ENCODE measurements around the gene SGTA. TPM values are rescaled to one million over a fixed set of nuclear protein-coding genes. Genes with fewer than 3 reads are reported as not detected.

SGTA gene
- total RNA-seq, 2 experiments from 2014 or later, result 45.6 to 46.2 TPM

DNA sequence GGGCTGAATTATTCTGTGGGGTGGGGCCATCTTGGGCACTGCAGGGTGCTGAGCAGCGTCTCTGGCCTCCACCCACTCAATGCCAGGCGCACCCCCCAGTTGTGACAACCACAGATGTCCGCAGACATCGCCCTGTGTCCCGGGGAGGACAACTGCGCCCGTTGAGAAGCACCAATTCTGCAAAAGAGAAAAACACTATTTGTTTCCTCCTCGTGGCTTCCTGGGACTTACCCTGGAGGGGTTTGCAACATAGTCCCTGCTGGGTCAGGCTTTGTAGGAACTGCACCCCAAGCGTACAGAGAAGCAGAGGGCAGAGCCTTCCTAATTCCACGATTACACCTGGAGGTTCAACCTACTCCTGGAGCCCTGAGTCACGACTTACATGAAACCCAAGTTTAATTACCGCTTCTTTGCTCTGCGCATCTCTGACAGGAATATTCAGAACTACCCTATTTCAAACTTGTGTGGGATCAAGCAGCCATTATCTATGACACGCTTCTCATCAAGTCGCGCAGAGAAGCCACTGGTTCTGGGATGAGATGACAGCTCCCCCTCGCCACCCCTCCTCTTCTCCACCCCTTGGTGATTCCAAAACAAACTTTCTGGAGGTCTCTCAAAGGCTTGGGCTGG is 32.1 kb downstream of the SGTA start:
- H3K27me3 Mint-ChIP-seq, result no peaks in the 10 kb centered on the region
- H3K4me1 Mint-ChIP-seq (ENCODE audit: low read depth), result peaks cover 5% of the 10 kb centered on the region
- intact Hi-C loops (cut with micrococcal nuclease), result no loop called here
- H3K27ac Mint-ChIP-seq, result no peak overlapping the region
- no peaks in the 10 kb centered on the region for H3K9me3 Mint-ChIP-seq
- POLR2A ChIA-PET, result no interaction called here
- H3K4me3 Mint-ChIP-seq, result no peak overlapping the region
- DNase-seq, result no peak
- H3K36me3 Mint-ChIP-seq, result peaks cover 6% of the 10 kb centered on the region
- CTCF ChIA-PET, result interaction anchor here (1.4 to 3.6 kb wide), 6 partner anchors 10 to 114 kb away, joined by 7 to 88 read pairs (median 12); no protein-coding TSS in a partner anchor

DNA sequence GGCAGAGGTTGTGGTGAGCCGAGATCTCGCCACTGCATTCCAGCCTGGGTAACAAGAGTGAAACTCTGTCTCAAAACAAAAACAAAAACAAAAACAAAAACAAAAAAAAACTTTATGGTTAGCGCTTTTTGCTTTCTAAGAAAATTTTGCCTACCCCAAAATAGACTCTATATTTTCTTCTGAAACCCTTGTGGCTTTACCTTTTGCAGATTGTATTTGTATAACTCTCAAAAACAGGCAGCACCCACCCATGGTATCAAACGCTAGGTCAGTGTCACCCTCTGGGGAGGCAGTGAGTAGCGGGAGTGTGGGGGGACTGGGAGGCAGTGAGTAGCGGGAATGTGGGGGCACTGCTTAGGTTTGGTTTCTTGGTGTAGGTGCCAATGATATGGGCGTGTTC is 35.7 kb downstream of the SGTA start:
- intact Hi-C loops (cut with micrococcal nuclease), result no loop called here
- ChIA-PET POLR2A (no interaction called here), CTCF (interaction anchor here (0.6 to 3.6 kb wide), 2 partner anchors 52 to 99 kb away, joined by 3 to 88 read pairs; no protein-coding TSS in a partner anchor)
- Mint-ChIP-seq H3K27ac (no peak overlapping the region), H3K9me3 (no peaks in the 10 kb centered on the region), H3K36me3 (no peaks in the 10 kb centered on the region), H3K4me1 (ENCODE audit: low read depth) (no peaks in the 10 kb centered on the region), H3K27me3 (peaks cover 5% of the 10 kb centered on the region), H3K4me3 (no peak overlapping the region)
- DNase-seq, result no peak

DNA sequence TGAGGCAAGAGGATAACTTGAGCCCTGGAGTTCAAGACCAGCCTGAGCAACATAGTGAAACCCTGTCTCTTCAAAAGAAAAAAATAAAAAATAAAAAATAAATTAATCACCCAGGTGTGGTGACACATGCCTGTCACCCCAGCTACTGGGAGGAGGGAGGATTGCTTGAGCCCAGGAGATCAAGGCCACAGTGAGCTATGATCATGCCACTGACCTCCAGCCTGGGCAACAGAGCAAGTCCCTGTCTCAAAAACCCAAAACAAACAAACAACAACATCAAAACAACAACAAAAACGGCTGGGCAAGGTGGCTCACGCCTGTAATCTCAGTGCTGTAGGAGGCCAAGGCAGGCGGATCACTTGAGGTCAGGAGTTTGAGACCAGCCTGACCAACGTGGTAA is 39.0 kb downstream of the SGTA start:
- no peak overlapping the region for H3K27ac Mint-ChIP-seq
- ChIA-PET POLR2A (no interaction called here), CTCF (no interaction called here)
- intact Hi-C loops (cut with micrococcal nuclease), result no loop called here
- no peak for DNase-seq
- no peaks in the 10 kb centered on the region for H3K36me3 Mint-ChIP-seq
- H3K27me3 Mint-ChIP-seq, result peaks cover 9% of the 10 kb centered on the region
- peaks cover 6% of the 10 kb centered on the region for H3K4me1 Mint-ChIP-seq (ENCODE audit: low read depth)
- H3K9me3 Mint-ChIP-seq, result no peaks in the 10 kb centered on the region
- H3K4me3 Mint-ChIP-seq, result no peak overlapping the region

DNA sequence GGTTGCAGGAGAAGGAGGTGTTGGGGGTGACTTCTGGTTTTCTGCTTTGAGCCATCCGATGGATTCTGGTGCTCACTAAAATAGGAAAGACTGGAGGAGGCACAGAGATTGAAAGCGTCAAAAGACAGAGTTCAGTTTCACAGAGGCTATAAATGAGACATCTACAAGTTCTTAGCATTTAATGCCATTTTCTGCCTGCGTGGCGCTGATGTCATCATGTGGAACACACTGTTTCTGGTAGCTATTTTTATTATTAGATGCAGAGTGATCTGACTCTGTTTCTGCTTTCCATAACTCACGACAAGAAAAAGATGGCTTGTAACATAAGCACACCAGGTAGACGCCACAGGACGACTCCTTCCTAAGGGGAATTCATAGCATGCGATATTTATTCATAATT is 40.0 kb downstream of the SGTA start:
- Mint-ChIP-seq H3K27ac (no peak overlapping the region), H3K4me3 (no peak overlapping the region), H3K36me3 (no peaks in the 10 kb centered on the region), H3K27me3 (peaks cover 9% of the 10 kb centered on the region), H3K4me1 (ENCODE audit: low read depth) (peaks cover 12% of the 10 kb centered on the region), H3K9me3 (no peaks in the 10 kb centered on the region)
- intact Hi-C loops (cut with micrococcal nuclease), result no loop called here
- no peak for DNase-seq
- ChIA-PET CTCF (no interaction called here), POLR2A (no interaction called here)

DNA sequence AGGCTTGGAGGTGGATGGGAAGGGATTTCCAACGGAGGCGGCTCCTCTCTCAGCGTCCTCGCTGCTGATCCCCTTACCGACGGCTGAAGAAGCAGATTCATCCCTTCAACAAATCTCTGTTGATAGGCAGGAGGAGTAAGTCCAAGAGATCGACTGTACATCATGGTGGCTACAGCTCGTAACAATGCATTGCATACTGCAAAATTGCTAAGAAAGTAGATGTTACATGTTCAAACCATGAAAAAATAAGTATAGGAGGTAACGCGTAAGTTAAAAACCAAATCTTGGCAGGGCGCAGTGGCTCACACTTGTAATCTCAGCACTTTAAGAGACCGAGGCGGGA is 42.8 kb downstream of the SGTA start:
- peaks cover 9% of the 10 kb centered on the region for H3K27me3 Mint-ChIP-seq
- H3K4me1 Mint-ChIP-seq (ENCODE audit: low read depth), result peaks cover 12% of the 10 kb centered on the region

DNA sequence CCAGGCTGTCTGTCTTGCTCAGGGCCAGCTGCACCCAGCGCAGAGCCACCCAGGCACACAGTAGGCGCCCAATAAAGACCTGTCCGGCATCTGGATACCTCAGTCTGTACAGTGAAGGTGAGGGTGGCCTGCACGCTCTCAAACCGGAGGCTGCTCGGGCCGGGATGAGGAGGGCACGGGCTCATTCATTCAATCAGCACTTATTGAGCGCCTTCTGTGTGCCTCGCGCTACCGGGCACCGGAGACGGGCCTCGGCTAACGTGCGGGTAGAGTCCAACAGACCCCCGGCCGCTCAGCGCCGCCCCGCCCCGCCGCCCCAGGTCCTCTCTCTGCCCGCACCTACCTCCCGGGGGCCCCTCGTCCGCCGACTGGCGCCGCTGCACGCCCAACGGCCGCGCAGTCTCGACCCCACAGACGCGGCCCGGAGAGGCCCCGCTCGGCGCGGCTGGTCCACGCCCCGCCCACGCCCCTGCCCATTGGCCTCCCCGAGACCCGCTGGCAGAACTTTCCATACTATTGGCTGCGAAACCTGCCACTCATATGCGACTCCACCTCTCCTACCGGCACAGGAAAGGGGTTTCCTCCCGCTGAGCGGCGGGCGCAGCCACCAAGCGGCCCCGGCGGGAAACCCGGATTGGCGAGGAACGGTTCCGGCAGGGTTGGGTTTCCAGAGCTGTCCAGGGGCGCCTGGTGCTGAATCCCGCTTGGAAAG is 43.3 kb downstream of the SGTA start, which contains the start of gene SLC39A3:
TSS of gene SLC39A3 (minus strand) at position 416 of the 712 bp plus-strand sequence. CDS start 2,760 bp downstream, outside the sequence.
- Mint-ChIP-seq H3K4me3 (peak within 1 kb of the TSS; percentile 88), H3K27me3 (peaks cover 9% of the 10 kb centered on the region), H3K27ac (no peak within 1 kb of the TSS), H3K36me3 (peaks cover 16% of the 10 kb centered on the region), H3K4me1 (ENCODE audit: low read depth) (peaks cover 12% of the 10 kb centered on the region), H3K9me3 (no peaks in the 10 kb centered on the region)
- DNase-seq, result peak; percentile 99
- POLR2A ChIA-PET, result interaction anchor here (0.5 to 0.6 kb wide), 2 partner anchors 152 to 582 kb away, joined by 3 read pairs; no protein-coding TSS in a partner anchor
- intact Hi-C loops (cut with micrococcal nuclease), result loop anchor here (1.0 kb wide), 1 partner anchor 44 kb away; the partner anchor contains the start of gene SGTA
- CTCF ChIA-PET, result interaction anchor here (1.5 to 2.1 kb wide), 3 partner anchors 10 to 103 kb away, joined by 7 to 10 read pairs (median 7); no protein-coding TSS in a partner anchor

More for the DNA sequence above, 42.8 kb downstream of the SGTA start:
- Mint-ChIP-seq H3K4me3 (peak overlapping the region; percentile 88), H3K27ac (no peak overlapping the region), H3K36me3 (peaks cover 14% of the 10 kb centered on the region), H3K9me3 (no peaks in the 10 kb centered on the region)
- no peak for DNase-seq
- ChIA-PET CTCF (interaction anchor here (1.5 to 2.0 kb wide), 3 partner anchors 10 to 103 kb away, joined by 4 to 10 read pairs (median 7); no protein-coding TSS in a partner anchor), POLR2A (no interaction called here)
- intact Hi-C loops (cut with micrococcal nuclease), result loop anchor here (1.0 kb wide), 1 partner anchor 43 kb away; the partner anchor contains the start of gene SGTA

DNA sequence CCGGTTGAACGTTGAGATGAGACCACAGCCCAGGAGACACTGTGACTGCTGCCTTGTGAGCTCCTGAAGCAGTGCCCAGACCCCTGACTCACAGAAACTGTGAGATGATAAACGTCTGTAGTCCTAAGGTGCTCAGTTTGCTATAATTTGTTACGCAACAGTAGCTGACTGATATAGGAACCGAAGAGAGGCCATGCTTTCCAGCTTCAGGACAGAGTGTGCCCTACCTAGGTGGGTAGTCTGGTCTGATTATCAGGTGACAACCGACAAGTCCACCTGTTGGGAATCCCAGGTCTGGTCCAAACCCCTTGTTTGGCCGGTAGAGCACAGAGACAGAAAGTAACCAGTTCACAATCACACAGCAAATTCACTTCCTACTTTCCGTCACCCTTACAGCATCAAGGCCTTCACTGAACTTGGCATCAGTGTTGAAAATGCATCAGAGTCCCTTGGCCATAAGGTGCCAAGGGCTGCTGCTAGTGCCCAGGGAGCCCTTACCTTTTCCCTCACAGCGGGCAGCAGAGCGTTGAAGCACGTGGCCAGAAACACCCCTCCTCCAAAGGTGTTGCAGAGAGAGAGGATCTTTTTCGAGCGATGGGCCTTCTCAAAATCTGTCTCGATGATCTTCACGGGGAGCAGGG is 46.4 kb downstream of the SGTA start:
- no peak overlapping the region for H3K4me3 Mint-ChIP-seq
- POLR2A ChIA-PET, result no interaction called here
- H3K36me3 Mint-ChIP-seq, result peaks cover 26% of the 10 kb centered on the region
- CTCF ChIA-PET, result interaction anchor here (1.6 to 2.0 kb wide), 2 partner anchors 13 to 88 kb away, joined by 5 read pairs; no protein-coding TSS in a partner anchor
- no peak overlapping the region for H3K27ac Mint-ChIP-seq
- DNase-seq, result no peak
- peaks cover 12% of the 10 kb centered on the region for H3K4me1 Mint-ChIP-seq (ENCODE audit: low read depth)
- intact Hi-C loops (cut with micrococcal nuclease), result no loop called here
- H3K27me3 Mint-ChIP-seq, result peaks cover 3% of the 10 kb centered on the region
- H3K9me3 Mint-ChIP-seq, result no peaks in the 10 kb centered on the region

DNA sequence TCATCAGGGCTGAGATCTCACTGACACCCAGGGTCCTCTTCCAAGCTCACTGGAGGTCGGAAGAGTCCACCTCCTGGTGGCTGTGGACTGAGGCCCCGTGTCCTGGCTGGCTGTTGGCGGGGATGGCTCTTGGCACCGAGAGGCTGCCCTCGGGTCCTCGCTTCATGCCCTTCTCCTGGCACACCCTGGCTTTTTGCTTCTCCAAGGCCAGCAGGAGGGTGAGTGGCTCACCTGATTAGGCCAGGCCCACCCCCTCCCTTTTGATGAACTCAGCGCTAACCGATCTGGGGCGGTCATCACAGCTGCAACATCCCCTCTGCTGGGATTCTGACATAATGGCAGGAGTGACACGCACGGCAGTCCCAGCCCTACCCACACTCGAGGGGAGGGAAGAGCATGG is 47.7 kb downstream of the SGTA start:
- POLR2A ChIA-PET, result no interaction called here
- H3K36me3 Mint-ChIP-seq, result peaks cover 26% of the 10 kb centered on the region
- CTCF ChIA-PET, result interaction anchor here (2.0 kb wide), 1 partner anchor 87 kb away, joined by 5 read pairs; no protein-coding TSS in a partner anchor
- no peak overlapping the region for H3K27ac Mint-ChIP-seq
- no peak for DNase-seq
- intact Hi-C loops (cut with micrococcal nuclease), result no loop called here
- H3K9me3 Mint-ChIP-seq, result no peaks in the 10 kb centered on the region
- no peak overlapping the region for H3K4me3 Mint-ChIP-seq
- H3K27me3 Mint-ChIP-seq, result peaks cover 3% of the 10 kb centered on the region
- peaks cover 12% of the 10 kb centered on the region for H3K4me1 Mint-ChIP-seq (ENCODE audit: low read depth)

DNA sequence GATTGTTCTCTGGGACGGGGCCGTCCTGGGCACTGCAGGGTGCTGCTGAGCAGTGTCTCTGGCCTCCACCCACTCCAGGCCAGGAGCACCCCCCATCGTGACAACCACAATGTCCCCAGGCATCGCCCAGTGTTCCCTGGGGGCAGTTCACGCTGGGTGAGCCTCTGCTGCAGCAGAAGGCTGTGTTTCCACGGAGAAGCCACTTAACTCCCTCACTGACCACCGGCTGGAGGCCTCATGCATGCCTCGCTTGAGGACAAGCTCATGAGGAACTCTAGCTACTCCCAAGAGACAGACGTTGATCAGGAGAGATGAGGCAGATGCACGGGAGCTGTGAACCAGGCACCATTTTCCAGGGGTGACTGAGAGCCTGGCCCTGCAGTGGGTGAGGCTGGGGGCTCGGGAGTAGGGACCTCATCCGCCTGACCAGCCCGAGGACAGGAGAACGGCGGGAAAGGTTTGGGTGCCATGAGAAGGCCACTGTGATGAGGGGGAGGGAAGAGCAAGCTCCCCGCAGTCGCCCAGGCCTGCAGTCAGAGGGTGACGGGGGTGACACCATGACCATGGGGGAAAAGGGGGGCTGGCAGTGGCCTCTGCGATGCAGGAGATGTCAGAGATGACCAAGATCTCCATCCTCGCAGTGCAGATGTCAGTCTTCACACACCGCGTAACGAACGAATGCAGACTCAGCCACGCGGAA is 48.3 kb downstream of the SGTA start:
- no peak overlapping the region for H3K4me3 Mint-ChIP-seq
- peaks cover 26% of the 10 kb centered on the region for H3K36me3 Mint-ChIP-seq
- H3K4me1 Mint-ChIP-seq (ENCODE audit: low read depth), result peaks cover 9% of the 10 kb centered on the region
- ChIA-PET POLR2A (no interaction called here), CTCF (interaction anchor here (1.4 kb wide), 1 partner anchor 98 kb away, joined by 4 read pairs; no protein-coding TSS in a partner anchor)
- no peak overlapping the region for H3K27ac Mint-ChIP-seq
- DNase-seq, result no peak
- intact Hi-C loops (cut with micrococcal nuclease), result no loop called here
- no peaks in the 10 kb centered on the region for H3K9me3 Mint-ChIP-seq
- H3K27me3 Mint-ChIP-seq, result no peaks in the 10 kb centered on the region

DNA sequence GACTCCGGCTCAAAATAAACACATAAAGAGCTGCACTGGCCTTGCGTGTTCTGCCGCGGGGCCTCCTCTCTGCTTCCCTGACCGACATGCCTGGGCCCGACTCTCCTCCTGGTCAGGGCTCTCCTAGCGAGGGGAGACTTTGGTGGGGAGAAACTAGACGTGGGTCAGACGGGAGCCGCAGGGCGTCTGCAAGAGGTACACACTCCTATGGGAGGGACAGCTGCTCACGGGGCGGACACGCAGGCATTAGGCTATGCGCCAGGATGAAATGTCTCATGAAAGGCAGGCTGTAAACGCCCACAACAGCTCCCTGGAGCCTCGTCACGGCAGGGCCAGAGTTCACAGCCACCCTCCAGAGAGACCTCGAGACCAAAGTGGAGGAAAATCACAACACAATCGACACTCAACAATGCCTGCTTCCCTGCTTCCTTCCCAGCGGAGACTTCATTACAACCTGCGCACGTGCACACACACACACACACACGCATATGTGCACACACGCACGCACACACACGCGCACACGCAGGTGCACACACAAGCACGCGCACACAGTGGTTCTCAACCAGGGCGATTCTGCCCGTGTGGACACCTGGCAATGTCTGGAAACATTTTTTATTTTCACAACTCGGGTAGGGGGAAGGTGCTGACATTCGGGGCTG is 49.0 kb downstream of the SGTA start:
- peaks cover 26% of the 10 kb centered on the region for H3K36me3 Mint-ChIP-seq
- H3K4me3 Mint-ChIP-seq, result no peak overlapping the region
- H3K9me3 Mint-ChIP-seq, result no peaks in the 10 kb centered on the region
- no peaks in the 10 kb centered on the region for H3K27me3 Mint-ChIP-seq
- H3K27ac Mint-ChIP-seq, result no peak overlapping the region
- ChIA-PET POLR2A (no interaction called here), CTCF (interaction anchor here (1.4 kb wide), 1 partner anchor 97 kb away, joined by 4 read pairs; no protein-coding TSS in a partner anchor)
- peaks cover 6% of the 10 kb centered on the region for H3K4me1 Mint-ChIP-seq (ENCODE audit: low read depth)
- intact Hi-C loops (cut with micrococcal nuclease), result no loop called here
- DNase-seq, result no peak

DNA sequence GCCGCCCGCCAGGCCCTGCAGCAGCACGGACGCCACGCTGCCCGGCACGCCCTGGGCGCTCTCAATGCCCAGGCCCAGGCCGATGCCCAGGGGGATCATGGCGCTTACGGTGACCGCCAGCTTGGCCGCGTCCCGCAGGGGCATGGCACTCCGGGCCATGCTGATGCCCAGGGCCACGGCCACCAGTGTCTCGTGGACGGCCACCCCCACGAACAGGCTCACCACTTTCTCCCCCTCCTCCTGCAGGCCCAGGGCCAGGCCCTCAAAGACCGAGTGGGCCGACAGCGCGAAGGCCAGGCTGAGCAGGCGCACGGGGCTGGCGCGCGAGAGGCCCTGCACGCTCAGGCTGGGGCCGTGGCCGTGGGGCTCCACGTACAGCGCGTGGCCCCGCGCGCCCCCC is 50.2 kb downstream of the SGTA start:
- intact Hi-C loops (cut with micrococcal nuclease), result no loop called here
- no peak overlapping the region for H3K27ac Mint-ChIP-seq
- POLR2A ChIA-PET, result no interaction called here
- H3K4me3 Mint-ChIP-seq, result no peak overlapping the region
- H3K9me3 Mint-ChIP-seq, result no peaks in the 10 kb centered on the region
- CTCF ChIA-PET, result no interaction called here
- no peak for DNase-seq
- no peaks in the 10 kb centered on the region for H3K4me1 Mint-ChIP-seq (ENCODE audit: low read depth)
- peaks cover 26% of the 10 kb centered on the region for H3K36me3 Mint-ChIP-seq
- H3K27me3 Mint-ChIP-seq, result no peaks in the 10 kb centered on the region

Measured in activated CD4-positive, alpha-beta memory T cell treated with anti-CD3 and anti-CD28 coated beads for 36 hours (primary cell).